HG02763 (cell line): Measurements from ENCODE around the gene CLRN1.
"Not testable (repeated sequence)": the region's sequence is repeated elsewhere in the genome, so short reads cannot be mapped to it uniquely, and the experiment has no call there.

ENCODE experiments used
- ATAC-seq: cut with Tn5 transposase; IDR thresholded peaks from one replicate; pipeline ENCODE4 v1.9.1; 2021; ENCODE audit warnings: mild to moderate bottlenecking, moderate library complexity; ENCODE audit not compliant: unreplicated experiment

Gene CLRN1, protein sequence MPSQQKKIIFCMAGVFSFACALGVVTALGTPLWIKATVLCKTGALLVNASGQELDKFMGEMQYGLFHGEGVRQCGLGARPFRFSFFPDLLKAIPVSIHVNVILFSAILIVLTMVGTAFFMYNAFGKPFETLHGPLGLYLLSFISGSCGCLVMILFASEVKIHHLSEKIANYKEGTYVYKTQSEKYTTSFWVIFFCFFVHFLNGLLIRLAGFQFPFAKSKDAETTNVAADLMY

DNA sequence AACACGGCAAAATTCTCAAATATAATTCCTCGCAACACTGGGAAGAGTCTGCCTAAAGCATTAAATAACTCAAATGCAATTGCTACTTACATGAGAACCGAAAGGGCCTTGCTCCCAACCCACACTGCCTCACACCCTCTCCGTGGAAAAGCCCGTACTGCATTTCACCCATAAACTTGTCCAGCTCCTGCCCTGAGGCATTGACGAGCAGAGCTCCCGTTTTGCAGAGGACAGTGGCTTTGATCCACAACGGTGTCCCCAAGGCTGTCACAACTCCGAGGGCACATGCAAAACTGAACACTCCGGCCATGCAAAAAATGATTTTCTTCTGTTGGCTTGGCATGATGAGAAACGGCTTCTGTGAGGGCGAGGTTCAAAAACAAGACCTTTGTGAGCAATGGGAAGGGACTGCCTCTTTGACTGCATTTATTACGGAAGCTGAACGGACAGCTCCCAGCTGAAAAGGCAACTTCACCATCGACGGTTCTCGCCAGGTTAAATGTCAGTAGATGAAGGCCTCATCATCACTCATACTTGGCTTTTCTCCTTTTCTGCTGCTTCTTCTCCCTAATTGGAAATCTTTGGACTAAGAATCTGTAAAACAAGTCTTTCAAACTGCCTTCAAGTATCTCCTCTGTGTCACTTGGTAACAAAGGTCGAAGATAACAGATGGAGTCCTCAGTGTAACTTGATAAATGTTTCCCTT, at the start of gene CLRN1:
Gene CLRN1 (minus strand): TSS at position 362 of the 706 bp plus-strand sequence. CDS start 19 bp downstream, at position 343.
- no peak for ATAC-seq

DNA sequence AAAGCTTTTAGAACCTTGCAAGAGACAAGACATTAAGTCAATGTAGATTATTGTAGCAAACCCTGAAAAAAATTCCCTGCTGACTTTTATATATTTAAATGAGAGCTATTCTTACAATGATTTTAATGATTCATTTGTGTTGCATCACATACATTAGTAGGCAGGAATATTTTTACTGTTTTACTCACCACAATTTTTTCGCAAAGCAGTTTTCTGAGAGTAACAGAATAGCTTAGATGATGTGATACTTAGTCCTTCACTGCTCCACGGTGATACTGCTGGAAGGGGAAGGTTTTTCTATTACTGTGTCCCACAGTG, 43.9 kb upstream of the CLRN1 start:
- ATAC-seq: no peak

DNA sequence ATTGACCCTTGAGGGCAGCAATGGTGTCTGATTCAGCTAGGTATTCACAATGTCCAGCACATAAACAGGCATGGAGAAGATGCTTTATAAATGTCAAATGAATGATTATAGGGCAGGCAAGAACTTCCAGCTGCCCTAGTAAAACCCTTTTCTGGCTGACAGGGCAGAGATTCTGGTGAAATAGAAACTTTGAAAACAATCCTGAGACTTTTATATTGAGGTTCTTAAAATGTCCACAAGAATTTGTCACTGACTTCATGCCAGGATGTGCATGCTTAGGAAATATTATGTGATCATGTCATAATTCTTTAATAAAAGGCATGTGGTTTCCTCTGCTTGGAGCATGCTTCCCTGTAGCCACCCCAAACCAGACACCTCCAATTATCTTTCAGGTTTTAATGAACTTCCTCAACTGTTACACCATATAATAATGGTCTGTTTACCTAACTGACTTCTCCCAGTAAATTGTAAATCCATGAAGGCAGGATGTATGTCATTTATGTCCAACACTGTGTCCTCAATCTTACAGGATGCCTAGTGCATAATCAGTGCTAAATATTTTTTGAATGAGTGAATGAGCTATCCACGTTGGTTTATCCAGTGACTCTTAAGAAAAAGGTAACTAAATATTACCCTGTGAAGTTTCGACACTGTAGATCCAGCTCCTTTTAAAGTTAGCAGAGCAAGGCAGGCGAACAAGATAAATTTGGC, 43.4 kb upstream of the CLRN1 start:
- ATAC-seq: no peak

DNA sequence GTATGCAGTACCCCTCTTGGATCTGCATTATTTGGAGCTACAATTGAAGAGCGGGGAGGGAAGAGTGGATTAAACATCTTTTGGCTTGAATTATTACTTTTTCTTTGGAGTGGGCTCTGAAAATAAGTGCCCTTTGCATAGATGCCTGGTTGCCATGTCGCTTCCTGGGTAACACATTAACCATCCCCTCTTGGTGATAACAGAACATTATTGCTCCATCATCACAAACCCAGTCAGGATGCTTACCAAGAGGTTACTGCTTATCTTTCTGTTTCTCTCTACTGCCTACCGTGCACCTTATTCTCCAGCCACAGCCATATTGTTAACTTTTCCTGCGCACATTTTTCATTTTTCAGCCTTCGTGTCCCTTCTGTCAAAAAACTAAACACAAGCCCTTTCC, 42.7 kb upstream of the CLRN1 start:
- ATAC-seq: no peak

DNA sequence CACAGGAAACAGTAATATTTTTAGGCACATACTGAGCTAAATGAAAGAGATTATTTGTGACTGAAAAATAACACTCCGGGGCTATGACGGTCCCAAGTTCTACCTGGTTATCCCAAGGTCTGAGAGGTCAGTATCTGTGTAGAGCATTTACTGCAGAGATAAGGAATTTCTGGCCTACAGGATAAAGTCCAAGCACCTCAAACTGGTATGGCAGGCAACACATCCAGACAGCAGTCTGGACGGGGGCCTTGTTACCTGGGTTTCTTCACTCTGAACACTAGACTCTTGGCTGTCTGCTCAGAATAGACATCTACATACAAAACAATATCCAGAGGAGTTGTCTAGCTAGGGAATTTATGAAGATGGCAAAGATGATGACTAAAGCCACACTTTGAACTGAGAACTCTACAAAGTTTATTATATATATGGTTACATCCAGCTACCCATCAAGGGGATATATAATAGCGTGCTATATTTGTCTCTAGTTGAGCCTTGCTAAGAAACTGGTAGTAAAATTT, 42.0 kb upstream of the CLRN1 start:
- no peak for ATAC-seq

DNA sequence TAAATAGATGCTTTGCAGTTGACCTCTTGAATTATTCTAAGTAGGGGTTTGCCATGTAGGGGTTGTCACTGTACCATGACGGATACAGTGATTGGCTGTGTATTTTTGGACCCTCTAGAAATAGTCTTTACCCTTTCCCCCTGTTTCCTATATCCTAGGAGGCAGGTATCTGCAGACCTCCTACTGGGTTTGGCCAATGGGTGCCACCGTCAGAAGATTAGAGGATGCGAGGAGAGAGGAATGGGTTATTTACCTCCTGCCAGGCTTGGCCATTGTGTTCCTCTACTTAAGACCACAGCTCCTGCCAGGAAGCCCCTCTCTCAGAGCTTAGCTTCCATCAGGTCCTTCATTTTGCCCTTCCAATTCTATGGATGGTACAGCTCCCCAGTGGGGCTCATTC, 40.2 kb upstream of the CLRN1 start:
- ATAC-seq: no peak

DNA sequence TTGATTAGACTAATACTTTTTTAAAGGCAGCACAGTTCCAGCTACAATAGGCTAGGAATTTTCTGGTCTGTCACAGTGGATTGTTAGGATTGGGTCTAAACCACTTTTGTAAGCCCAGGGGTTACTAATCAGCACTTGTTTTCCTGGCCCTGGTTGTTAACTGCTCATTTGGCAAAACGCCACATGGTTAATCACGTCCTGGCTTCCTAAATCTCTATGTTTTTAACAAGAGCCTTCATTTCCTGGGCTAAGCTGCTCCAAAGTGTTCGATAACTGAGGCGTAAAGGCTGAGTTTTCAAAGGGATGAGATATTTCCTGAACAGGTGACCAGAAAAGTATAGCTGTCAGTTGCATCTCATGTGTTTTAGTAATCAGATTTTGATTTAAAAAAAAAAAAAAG, 38.9 kb upstream of the CLRN1 start:
- no peak for ATAC-seq

DNA sequence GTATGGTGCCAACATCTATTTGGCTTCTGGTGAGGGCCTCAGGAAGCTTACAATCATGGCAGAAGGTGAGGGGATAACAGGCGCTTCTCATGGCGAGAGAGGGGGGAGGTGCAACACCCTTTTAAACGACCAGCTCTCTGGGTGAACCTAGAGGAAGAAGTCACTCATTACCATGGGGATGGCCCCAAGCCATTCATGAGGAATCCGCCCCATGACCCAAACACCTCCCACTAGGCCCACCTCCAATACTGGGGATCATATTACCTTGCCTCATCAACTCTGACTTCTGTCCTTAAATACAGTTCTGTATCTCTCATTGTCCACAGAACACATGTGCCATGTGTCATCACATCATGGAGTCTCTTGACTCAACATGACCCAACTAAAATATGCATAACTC, 37.5 kb upstream of the CLRN1 start:
- no peak for ATAC-seq

DNA sequence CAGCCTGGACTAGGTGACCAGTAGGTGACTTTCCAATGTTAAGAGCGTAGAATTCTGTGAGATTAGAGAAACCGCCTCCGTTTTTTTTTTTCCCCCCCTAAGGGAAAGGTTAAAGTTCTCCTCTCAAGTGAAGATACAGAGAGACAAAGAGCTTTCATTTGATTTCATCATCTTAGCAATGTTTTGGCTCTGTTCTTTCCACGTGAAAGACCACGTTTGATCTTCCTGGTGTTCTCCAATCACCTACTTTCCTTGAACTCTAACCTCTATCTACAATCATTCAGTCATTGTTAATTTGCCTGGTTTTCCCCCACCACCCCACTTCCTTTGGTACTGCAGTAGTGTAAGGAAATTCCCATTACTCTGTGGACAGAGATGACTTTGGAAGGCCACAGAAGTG, 36.9 kb upstream of the CLRN1 start:
- ATAC-seq: no peak

DNA sequence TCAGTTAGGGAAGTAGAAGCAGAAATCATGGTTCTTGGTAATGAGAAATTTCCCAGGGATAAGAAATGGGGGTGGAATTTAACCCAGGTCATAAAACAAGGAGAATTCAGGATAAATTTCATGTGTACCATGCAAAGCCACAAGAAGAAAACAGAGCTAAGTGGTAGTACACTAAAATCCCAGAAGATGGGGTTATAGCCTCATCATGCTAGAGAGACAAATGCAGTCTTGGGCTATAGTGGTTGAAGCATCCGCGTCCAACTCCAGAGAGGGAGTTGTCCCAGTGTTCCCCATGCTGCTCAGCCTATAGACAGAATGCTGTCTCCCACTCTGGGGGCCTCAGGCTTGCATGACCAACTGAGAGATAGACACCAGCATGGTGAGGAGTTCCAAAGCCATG, 36.2 kb upstream of the CLRN1 start:
- ATAC-seq: no peak

DNA sequence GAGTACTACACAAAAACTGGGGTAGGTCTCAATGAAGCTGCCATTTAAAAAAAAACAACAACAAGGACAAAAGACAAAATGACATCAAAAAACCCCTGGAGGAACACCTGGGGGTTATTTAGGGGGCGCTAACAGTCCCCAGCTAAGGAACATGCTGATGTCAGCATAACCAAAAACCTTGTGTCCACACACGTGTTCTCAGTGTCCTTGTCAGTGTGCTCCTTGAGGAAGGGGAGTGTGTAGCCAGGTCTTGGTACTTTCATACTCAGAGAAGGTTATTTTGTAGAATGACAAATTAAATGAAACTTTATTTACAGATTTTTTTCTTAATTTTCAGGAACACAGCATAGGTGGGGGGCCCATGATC, 31.2 kb upstream of the CLRN1 start:
- ATAC-seq: no peak

DNA sequence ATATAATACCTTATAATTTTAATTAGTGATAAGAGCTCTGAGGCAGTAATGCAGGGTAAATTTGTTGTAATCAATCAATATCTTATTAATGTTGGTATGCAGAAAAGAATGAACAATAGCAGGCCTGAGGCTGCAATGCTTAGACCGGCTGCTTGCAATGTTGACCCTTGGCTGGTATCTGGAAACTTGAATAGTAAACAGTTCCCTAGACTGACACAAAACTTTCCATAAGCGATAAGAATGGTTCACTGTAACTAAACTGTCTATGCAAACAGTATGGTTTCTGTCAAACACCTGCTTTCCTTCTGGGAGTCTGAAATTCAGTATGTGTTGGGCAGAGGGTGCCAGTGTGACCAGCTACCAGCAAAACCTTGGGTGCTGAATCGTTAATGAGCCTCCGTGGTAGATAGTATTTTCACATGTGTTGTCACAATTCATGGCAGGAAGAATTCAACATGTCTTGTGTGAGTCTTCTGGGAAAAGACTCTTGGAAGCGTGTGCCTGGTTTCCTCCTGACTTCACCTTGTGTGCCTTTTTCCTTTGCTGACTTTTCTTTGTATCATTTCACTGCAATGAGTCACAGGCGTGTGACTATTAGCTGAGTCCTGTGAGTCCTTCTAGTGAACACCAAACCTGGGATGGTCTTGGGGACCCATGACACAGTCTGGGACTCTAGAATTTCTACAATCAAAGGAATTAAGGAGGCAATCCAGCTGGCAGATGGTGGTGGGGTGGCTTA, 30.7 kb upstream of the CLRN1 start:
- no peak for ATAC-seq

DNA sequence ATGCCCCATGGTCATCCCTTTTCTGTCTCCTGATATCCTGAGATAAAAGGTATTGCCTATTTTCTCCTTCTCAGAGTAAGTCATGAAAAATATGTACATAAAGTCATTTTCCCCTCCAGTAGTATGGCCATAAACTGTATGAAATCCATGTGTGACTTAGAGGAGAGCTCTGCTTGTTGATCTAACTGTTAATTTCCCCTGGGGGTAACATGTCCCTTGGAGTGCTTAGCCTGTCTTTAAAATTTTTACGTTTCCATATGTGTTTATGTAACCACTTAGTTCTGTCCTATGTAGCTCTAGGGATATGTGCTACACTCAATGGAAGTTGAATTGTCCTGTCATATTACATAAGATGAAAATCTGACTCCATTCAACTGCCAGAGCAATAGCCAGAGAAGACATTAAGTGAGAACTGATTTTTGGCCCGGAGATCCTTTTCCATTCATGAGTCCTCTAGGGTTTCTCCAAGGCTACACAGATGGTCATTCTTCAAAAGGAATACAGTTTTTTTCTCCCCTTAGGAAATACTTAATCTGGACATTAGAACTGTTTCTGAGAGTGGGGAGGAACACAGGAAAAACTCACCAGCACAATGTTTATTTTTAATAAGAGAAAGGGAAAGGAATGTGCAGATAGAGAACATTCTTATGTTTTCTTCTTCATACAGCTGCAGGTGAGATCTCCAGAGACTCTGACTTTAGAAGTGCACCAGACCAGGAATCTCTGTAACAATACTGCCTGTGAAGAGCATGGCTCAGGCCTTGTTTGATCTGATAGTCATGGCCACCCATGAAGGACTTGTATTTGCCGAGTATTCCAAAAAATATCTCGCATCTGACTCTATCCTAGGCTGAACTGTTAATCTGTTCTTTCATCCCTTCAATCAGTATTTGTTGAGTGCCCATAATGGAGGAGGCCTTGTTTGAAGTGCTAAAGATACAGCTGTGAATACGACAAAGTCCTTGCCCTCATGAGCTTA, 29.8 kb upstream of the CLRN1 start:
- no peak for ATAC-seq

DNA sequence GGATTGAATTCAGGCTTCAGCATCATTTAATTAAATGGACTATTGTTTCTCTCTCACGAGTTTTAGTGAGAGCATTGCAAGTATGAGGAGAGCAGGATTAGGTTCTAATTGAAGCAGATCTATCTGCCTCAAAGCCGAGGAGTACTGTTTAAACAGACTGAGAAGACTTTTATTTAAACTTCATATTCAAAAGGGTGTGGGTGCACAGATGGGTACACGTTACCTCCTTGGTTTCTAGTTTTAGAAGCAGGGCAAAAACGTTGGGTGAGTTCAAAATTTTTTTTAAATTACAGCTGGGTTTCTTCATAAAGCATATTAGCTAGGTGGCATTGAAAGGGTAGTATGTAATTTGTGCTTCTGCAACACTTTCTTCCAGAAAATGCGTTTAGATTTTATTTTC, 26.5 kb upstream of the CLRN1 start:
- no peak for ATAC-seq

DNA sequence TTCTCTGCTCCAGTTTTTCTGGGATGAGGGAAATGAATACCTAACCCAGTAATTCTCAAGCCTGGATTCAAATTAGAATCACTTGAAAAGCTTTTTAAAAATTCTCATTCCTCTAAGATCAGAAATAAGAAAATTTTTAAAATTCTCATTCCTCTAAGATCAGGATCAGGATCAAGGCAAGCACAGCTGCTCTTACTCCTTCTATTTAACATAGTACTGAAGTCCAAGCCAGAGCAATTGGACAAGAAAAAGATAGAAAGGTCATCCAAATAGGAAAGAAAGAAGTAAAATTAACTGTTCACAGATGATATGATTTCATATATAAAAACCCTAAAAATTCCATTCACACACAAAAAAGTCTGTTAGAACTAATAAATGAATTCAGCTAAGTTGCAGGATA, 24.2 kb upstream of the CLRN1 start:
- no peak for ATAC-seq

DNA sequence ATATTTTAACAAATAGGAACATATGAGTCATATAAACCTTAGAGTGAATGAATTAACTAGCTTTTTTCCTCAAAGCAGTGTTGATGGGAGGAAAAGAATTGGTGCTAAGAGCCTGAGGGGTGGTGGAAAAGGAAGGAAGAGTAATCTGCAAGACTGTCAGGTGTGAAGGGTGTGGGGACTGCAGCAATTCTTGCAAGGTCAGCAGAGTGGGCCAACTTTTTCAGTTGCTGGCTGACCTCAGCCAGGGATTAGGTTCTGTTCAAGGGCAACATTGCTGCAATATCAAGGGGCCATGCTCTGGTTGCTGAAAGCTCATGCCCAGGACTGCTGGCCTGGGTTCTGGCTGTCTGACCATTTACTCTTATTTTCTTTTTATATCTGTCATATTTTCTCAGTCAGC, 23.0 kb upstream of the CLRN1 start:
- ATAC-seq: no peak

DNA sequence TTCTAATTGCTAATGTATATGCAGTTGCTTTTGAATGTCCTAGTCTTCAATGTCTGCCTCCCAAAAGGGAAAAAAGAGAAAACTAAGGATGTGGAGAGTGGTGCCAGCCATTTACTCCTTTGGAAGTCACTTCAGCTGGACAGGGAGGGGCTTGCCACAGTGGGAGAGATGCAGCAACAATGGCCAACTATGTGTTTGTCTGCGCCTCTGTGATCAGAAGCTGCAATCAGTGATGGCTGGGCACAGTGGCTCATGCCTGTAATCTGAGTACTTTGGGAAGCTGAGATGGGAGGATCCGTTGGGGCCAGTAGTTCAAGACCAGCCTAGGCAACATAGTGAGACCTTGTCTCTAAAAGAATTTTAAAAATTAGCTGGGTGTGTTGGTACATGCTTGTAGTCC, 16.7 kb upstream of the CLRN1 start:
- ATAC-seq: no peak

DNA sequence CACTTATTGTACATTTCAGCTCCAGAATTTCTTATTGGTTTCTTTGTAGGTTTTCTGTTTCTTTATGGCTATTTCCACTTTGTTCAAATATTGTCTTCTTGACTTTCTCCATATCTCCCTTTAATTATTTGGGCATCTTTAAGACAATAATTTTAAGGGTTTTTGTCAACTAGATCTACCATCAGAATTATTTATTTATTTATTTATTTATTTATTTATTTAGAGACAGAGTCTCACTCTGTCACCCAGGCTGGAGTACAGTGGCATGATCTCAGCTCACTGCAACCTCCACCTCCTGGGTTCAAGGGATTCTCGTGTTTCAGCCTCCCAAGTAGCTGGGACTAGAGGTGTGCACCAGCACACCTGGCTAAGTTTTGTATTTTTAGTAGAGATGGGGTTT, 15.9 kb upstream of the CLRN1 start:
- ATAC-seq: not testable (repeated sequence)

DNA sequence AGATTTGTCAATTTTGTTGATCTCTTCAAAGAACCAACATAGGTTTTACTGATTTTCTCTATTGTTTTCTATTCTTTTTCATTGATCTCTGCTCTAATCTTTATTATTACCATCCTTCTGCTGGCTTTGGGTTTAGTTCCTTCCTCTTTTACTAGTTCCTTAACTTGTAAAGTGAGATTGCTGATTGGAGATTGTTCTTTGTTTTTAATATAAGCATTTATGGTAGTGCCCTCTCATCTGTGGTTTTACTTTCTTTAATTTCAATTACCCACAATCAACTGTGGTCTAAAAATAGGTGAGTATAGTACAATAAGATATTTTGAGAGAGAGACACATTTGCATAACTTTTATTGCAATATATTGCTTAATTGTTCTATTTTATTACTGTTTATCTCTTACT, 13.2 kb upstream of the CLRN1 start:
- no peak for ATAC-seq

DNA sequence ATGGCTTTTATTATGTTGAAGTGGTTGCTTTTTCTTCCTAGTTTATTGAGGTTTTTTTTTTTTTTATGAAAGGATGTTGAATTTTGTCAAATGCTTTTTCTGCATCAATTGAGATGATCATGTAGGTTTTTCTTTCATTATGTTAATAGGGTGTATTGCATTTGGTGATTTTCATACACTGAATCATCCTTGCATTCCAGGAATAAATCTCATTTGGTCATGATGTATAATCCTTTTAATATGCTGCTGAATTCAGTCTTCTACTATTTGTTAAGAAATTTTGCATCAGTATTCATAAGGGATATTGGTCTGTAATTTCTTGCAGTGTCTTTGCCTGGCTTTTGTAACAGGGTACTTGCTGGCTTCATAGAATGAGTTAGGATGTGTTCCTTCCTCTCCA, 11.5 kb upstream of the CLRN1 start:
- ATAC-seq: no peak
